HG03039 (cell line): Measurements from ENCODE around the gene FBLN7.

Source experiments
- ATAC-seq: cut with Tn5 transposase; IDR thresholded peaks from one replicate; pipeline ENCODE4 v1.9.1; 2021; ENCODE audit warnings: mild to moderate bottlenecking, moderate library complexity; ENCODE audit not compliant: unreplicated experiment

Gene FBLN7

DNA sequence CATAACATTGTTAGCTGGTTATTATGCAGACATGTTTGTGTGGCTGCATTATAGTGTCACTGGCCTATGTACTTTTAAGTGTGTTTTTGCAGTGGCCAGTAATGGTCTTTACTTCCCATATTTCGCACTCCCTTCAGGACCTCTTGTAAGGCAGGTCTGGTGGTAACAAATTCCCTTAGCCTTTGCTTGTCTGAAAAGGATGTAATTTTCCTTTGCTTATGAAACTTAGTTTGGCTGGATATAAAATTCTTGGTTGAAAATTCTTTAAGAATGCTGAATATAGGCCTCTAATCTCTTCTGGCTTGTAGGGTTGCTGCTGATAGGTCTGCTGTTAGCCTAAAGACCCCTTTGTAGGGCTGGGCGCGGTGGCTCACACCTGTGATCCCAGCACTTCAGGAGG, 82.0 kb downstream of the FBLN7 start:
- no peak for ATAC-seq

DNA sequence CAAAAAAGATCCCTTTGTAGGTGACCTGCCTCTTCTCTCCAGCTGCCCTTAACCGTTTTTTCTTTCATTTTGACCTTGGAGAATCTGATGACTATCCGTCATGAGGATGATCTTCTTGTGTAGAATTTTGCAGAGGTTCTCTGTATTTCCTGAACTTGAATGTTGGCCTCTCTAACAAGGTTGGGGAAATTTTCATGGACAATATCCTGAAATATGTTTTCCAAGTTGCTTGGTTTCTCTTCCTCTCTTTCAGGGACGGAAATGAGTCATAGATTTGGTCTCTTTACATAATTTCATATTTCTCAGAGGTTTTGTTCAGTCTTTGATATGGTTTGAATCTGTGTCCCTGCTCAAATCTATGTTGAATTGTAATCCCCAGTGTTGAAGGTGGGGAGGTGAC, 82.6 kb downstream of the FBLN7 start:
- no peak for ATAC-seq

DNA sequence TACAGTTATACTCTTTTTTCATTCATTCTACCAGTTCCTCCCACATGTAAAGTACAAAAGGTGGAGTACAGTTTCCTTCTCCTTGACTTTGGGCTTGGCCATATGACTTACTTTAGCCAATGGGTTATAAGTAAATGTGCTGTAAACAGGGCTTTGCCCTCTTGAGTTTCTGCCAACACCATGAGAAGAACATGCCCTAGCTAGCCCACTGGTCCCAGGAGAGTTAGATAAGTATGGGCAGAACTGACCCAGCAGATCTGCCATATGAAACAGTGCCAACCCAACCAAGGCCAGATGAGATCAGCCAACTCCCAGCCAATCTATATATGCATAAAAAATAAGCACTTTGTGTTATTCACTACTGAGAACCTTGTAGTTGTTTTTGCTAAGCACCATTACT, 91.2 kb downstream of the FBLN7 start:
- no peak for ATAC-seq

DNA sequence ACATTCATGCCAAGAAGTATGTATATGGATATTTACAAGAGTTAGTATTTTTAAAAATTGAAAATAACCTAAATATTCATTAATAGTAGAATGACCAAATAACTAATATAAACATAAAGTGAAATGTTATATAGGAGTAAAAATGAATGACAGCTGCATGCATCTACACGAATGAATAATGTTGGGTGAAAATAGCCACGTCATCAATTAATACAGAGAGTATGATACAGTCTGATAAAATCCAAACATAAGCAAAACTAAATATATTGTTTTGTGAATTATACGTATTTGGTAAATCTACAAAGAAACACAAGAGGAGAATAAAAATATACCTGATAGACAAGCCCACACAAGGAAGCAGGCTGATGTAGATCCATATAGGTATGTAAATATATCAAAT, 92.2 kb downstream of the FBLN7 start:
- no peak for ATAC-seq
